HG03103 (cell line): ENCODE measurements around the gene CDK12.
"Not testable (repeated sequence)": the region's sequence is repeated elsewhere in the genome, so short reads cannot be mapped to it uniquely, and the experiment has no call there.

ENCODE experiments used
- ATAC-seq: cut with Tn5 transposase; IDR thresholded peaks from one replicate; pipeline ENCODE4 v1.9.1; 2021; ENCODE audit warnings: low read depth; ENCODE audit not compliant: unreplicated experiment

The CDK12 gene

DNA sequence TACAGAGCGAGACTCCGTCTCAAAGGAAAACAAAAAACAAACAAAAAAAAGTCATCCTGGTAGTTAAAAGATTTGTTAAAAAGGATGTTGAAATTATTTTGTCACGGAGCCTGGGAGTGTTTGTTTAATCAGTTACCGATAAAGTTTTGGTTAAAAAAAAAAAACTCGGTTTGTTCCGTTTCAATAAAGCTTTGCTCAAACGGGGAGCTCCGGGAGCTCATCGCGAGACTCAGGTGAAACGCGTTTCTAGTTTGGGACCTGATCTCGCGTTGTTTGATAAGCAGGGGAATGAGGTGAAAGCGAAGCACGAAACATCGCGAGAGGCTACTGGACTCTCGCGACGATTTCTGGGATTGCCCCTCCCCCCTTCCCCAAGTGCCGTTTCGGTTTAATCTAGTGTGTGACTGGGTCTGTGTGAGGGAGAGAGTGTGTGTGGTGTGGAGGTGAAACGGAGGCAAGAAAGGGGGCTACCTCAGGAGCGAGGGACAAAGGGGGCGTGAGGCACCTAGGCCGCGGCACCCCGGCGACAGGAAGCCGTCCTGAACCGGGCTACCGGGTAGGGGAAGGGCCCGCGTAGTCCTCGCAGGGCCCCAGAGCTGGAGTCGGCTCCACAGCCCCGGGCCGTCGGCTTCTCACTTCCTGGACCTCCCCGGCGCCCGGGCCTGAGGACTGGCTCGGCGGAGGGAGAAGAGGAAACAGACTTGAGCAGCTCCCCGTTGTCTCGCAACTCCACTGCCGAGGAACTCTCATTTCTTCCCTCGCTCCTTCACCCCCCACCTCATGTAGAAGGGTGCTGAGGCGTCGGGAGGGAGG, at the start of gene CDK12:
TSS of gene CDK12 (plus strand) at position 374 of the 813 bp plus-strand sequence. CDS start 586 bp downstream, outside the sequence.
- ATAC-seq = peak; percentile 59

DNA sequence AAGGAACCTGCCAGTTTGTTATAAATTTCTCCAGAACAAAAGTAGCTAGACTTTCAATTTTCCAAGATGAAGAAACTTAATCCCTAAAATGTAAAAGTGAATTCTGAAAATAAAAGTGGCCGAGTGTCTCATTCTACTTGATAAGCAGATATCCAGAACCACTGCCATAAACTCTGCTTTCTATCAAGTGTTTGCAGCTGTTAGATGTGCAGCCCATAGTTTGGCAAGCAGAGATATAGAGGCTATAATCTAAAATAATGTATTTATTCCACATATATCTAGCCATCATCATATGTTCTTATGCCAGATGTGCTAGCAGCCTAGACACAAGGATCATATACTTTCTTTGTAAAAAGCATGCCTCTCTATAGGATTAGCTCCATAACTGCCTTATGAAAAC, 45.1 kb upstream of the CDK12 start:
- no peak for ATAC-seq

DNA sequence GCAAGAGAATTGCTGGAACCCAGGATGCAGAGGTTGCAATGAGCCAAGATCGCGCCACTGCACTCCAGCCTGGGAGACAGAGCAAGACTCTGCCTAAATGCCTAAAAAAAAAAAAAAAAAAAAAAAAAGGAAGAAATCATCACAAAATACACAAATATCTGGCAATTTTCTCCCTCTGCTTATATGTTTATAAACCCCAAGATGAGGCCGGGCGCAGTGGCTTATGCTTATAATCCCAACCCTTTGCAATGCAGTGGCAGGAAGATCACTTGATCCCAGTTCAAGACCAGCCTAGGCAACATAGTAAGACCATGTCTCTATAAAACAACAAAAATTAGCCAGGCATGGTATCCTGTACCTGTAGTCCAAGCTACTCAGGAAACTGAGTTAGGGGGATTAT, 31.7 kb upstream of the CDK12 start:
- ATAC-seq = no peak

DNA sequence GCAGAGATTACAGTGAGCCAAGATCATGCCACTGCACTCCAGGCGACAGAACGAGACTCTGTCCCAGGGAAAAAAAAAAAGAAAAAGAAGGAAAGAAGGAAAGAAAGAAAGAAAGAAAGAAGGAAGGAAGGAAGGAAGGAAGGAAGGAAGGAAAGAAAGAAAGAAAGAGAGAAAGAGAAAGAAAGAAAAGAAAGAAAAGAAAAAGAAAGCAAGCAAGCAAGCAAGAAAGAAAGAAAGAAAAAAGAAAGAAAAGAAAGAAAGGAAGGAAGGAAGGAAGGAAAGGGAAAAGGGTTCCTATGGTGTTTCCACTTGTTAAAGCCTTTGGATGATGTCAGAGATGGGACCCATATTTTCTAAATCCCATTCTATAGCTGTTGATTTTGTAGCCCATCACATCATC, 21.4 kb upstream of the CDK12 start:
- not testable (repeated sequence) for ATAC-seq

DNA sequence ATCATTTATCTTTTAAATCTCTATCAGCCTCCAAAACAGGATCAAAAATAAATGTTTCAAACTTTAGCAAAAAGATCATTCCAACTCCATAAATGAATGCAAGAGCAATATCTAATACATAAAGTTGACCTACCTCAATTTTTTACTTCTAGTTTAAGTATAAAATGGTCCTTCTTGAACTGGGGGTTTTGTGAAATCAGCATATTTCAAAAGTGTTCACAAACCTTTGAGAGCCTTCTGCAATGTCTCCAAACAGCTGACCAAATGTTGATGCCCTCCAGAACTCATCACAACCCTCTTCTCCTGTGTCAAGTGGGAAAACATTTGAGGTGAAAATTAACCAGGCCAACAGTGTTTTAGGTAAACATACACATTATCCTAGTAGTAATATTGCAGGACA, 18.0 kb upstream of the CDK12 start:
- no peak for ATAC-seq

DNA sequence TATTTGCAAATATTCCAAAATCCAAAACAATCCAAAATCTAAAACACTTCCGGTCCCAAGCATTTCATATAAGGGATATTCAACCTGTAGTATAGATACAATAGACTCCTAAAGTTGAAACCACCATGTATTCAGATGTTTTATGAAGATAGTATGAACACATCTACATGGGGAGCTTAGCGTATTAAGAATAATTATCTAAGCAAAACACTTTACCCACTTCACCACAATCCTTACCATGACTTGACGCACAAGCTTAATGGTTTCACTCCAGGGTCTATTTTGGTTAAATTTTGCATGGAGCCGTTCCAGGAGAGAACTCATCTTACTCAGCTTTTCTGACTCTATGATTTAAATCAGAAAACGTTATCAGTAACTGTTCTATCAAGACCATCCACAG, 13.7 kb upstream of the CDK12 start:
- ATAC-seq = no peak

DNA sequence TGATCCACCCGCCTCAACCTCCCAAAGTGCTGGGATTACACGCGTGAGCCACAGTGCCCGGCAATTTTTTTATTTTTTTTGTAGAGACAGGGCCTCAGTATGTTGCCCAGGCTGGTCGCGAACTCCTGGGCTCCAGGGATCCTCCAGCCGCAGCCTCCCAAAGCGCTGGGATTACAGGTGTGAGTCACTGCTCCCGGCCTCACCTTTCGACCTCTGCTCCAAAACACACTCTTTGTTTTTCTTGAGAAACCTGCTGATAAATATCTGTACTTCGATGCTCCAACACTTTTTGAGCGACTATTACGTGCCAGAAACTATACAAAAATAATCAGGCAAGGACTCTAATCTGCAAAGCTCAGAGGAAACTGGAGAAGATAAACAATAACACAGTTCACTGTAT, 11.2 kb upstream of the CDK12 start:
- no peak for ATAC-seq

DNA sequence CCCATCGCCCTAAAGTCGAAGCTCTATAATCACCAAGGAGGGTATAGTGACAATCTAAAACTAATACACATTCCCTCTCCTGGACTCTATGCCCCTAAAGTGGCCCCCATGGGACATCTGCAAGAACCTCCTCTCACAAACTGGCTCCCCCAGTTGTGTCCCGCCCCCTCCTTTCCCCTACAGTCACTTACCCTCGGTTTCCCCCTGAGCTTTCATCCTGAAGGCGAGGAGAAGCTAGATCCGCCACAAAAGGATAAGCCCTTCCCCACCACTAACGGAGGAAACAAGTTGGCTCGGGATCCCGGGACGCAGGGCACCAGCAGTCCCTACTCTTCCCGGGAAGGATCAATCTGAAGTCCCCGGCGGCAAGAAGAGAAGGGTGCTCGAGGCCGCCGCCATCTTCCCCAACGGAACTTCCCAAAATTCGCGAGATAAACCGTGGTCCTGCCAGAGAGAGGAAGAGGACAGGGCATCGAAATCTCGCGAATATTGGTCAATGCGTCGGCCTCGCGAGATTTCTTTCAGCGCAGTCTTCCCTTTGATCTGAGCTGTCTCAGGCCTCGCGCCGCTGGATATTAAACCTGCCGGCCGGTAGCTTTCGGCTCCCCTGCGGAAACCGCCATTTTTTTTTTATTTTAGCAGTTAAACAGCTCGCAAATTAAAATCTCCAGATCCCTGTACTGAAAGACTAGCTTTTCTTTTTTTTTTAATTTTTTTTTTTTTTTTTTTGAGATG, 10.3 kb upstream of the CDK12 start, which contains the start of gene MED1:
TSS of gene MED1 (minus strand) at position 417 of the 735 bp plus-strand sequence. CDS start at position 216, 201 bp downstream.
- peak; percentile 93 for ATAC-seq

DNA sequence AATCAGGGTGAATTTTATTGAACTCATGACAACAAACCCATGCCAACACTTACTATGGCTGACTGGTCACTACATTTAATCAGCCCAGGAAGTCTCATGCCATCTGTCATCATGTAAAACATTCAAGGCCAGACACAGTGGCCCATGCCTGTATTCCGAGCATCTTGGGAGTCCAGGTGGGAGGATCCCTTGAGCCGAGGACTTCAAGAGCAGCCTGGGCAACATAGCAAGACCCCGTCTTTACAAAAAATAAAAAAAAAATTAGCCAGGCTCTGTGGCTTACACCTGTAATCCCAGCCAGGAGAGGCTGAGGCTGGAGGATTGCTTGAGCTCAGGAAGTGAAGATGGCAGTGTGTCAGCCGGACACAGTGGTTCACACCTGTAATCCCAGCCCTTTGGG, 5.4 kb upstream of the CDK12 start:
- no peak for ATAC-seq

DNA sequence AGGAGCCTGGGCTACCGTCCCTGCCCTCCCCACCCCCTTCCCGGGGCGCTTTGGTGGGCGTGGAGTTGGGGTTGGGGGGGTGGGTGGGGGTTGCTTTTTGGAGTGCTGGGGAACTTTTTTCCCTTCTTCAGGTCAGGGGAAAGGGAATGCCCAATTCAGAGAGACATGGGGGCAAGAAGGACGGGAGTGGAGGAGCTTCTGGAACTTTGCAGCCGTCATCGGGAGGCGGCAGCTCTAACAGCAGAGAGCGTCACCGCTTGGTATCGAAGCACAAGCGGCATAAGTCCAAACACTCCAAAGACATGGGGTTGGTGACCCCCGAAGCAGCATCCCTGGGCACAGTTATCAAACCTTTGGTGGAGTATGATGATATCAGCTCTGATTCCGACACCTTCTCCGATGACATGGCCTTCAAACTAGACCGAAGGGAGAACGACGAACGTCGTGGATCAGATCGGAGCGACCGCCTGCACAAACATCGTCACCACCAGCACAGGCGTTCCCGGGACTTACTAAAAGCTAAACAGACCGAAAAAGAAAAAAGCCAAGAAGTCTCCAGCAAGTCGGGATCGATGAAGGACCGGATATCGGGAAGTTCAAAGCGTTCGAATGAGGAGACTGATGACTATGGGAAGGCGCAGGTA, 762 bp downstream of the CDK12 start:
- ATAC-seq = no peak

DNA sequence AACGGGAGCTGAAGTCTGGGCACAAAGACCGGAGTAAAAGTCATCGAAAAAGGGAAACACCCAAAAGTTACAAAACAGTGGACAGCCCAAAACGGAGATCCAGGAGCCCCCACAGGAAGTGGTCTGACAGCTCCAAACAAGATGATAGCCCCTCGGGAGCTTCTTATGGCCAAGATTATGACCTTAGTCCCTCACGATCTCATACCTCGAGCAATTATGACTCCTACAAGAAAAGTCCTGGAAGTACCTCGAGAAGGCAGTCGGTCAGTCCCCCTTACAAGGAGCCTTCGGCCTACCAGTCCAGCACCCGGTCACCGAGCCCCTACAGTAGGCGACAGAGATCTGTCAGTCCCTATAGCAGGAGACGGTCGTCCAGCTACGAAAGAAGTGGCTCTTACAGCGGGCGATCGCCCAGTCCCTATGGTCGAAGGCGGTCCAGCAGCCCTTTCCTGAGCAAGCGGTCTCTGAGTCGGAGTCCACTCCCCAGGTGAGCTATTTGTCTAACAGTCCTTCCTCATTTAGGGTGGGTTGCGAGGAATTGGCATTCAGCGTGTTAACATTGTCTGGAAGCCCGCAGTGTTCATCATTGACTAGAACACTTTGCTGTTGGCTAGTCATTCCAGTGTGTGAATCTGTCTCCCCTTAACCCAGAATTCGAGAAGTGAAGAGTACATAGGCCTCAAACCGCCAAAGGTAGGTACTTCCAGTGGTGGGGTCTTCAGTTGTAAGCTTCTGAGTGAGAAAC, 1.5 kb downstream of the CDK12 start:
- ATAC-seq = no peak

DNA sequence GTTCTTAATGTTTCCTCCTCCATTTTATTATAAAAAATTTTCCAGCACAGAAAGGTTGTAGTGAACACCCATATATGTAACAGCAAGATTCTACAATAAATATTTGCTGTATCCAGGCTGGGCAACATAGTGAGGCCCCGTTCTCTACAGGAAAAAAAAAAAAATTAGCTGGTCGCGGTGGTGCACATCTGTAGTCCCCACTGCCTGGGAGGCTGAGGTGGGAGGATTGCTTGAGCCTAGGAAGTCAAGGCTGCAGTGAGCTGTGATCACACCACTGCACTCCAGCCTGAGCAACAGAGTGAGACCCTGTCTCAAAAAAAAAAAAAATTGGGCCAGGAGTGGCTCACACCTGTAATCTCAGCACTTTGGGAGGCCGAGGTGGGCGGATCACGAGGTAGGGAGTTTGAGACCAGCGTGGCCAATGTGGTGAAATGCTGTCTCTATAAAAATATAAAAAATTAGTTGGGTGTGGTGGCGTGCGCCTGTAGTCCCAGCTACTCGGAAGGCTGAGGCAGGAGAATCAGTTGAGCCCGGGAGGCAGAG, 3.4 kb downstream of the CDK12 start:
- ATAC-seq = not testable (repeated sequence)

DNA sequence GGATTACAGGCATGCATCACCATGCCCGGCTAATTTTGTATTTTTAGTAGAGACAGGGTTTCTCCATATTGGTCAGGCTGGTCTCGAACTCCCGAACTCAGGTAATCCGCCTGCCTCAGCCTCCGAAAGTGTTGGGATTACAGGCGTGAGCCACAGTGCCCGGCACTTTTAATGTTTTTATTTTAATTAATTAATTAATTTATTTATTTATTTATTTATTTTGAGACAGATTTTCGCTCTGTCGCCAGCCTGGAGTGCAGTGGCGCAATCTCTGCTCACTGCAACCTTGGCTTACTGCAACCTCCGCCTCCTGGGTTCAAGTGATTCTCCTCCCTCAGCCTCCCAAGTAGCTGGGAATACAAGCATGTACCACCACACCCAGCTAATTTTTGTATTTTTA, 7.3 kb downstream of the CDK12 start:
- ATAC-seq = not testable (repeated sequence)

DNA sequence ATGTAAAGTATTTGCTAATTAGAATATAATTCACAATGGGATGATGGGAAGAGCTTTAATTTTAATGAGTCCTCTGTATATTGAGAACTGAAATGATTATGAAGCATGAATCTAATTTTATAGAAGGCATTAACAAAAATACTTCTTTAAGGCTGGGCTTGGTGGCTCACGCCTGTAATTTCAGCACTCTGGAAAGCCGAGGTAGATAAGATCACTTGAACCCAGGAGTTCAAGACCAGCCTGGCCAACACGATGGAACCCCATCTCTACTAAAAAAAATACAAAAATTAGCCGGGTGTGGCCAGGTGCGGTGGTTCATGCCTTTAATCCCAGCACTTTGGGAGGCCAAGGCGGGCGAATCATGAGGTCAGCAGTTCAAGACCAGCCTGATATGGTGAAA, 12.0 kb downstream of the CDK12 start:
- no peak for ATAC-seq

DNA sequence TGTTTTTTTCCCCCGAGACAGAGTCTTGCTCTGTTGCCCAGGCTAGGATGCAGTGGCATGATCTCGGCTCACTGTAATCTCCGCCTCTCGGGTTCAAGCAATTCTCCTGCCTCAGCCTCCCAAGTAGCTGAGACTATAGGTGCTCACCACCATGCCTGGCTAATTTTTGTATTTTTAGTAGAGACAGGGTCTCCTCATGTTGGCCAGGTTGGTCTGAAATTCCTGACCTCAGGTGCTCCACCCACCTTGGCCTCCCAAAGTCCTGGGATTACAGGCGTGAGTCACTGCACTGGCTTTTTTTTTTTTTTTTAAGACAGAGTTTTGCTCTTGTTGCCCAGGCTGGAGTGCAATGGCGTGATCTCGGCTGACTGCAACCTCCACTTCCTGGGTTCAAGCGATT, 18.3 kb downstream of the CDK12 start:
- ATAC-seq = not testable (repeated sequence)

DNA sequence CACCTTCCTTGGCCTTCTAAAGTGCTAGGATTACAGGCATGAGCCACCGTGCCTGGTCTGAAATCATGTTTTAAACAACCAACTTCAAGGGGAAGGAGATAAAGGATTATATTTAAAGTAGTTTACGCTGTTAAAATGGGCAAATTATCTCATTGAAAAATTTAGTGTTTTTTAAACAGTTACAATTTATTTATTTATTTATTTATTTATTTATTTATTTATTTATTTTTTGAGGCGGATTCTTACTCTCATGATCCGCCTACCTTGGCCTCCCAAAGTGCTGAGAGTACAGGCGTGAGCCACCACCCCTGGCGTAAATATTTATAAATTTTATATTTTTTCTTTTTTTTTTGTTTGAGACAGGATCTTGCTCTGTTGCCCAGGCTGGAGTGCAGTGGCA, 22.2 kb downstream of the CDK12 start:
- ATAC-seq = no peak

DNA sequence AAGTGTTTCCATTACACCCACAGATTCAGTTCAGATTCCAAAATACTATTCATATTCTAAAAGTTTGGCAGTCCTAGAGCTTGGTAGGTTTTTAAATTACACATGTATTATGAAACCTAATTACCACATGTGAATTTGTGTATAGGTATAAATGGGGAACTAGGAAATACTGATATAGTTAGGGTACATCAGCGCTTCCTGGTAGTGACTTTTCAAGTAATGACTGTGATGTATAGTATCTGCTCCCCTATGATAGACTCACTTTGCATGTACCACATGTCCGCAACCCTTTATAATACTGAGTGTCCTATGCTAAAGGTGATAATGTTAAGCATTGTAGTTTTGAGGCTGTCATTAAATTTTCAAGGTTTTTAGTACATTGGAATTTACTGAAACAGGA, 22.9 kb downstream of the CDK12 start:
- ATAC-seq = no peak

DNA sequence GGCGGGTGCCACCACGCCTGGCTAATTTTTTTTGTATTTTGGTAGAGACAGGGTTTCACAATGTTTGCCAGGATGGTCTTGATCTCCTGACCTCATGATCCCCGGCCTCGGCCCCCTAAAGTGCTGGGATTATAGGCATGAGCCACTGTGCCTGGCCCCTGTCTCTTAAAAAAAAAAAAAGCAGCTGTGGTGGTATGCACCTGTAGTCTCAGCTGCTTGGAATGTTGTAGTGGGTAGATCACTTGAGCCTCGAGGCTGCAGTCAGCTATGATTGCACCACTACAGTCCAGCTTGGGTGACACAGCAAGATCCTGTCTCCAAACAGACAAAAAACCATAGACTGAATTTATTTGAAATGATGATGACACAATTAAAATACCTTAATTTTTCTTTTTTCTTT, 24.3 kb downstream of the CDK12 start:
- no peak for ATAC-seq

DNA sequence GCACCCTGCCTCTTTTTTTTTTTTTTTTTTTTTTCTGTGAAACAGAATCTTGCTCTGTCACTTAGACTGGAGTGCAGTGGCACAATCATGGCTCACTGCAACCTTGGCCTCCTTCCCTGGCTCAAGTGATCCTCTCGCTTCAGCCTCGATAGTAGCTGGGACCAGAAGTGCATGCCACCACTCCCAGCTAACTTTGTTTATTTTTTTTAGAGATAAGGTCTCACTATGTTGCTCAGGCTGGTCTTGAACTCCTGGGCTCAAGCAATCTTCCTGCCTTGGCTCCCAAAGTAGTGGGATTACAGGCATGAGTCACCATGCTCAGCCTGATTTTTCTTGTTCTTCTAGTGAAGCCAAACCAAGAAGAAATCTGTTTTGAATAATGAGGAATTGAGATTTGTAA, 25.0 kb downstream of the CDK12 start:
- no peak for ATAC-seq

DNA sequence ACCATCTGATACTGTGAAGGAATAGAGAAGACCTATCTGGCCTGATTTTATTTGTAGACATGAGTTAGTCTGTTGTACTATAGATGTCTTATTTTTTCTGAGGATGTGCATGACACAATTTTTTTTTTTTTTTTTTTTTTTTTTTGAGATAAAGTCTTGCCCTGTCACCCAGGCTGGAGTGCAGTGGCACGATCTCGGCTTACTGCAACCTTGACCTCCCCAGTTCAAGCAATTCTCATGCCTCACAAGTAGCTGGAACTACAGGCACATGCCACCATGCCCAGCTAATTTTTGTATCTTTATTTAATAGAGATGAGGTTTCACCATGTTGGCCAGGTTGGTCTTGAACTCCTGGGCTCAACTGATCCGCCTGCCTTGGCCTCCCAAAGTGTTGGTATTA, 26.2 kb downstream of the CDK12 start:
- not testable (repeated sequence) for ATAC-seq
